ENCODE results near the gene TH.

TH gene

GRCh38 chr11:2202071-2202899 is 30.7 kb upstream of the TH start:
- H3K4me2 ChIP-seq (ENCODE audit: low read length, poor library complexity, severe bottlenecking): no peak overlapping the region
- H2BK12ac ChIP-seq (ENCODE audit: low read length in 2 of 2): no peak overlapping the region
- no peak overlapping the region for H3K27ac ChIP-seq (ENCODE audit: low read length, poor library complexity, severe bottlenecking)
- H4K8ac ChIP-seq (ENCODE audit: low read length): no peak overlapping the region
- H2BK120ac ChIP-seq (ENCODE audit: low read depth, low read length): no peak overlapping the region
- H3K9ac ChIP-seq (ENCODE audit: low read length): no peak overlapping the region
- H3K9me3 ChIP-seq (ENCODE audit: control insufficient read depth, low read length): peaks cover 2% of the 10 kb centered on the region
- H3K79me1 ChIP-seq (replicated peaks; ENCODE audit: low read length, poor library complexity, severe bottlenecking): no peaks in the 10 kb centered on the region
- H4K91ac ChIP-seq (ENCODE audit: low read length): no peak overlapping the region
- no peak overlapping the region for H2BK5ac ChIP-seq (ENCODE audit: low read depth, low read length, poor library complexity, severe bottlenecking)
- no peak overlapping the region for H3K4ac ChIP-seq (ENCODE audit: low read depth in 1 of 2, low read length in 2 of 2)
- no peak overlapping the region for H3K14ac ChIP-seq (ENCODE audit: low read length in 2 of 2)
- DNase-seq: no peak
- no peak overlapping the region for H2AFZ ChIP-seq (ENCODE audit: low read depth, low read length)
- no peak overlapping the region for H2BK15ac ChIP-seq (ENCODE audit: low read depth, poor library complexity, severe bottlenecking)
- WGBS: 77% methylated on average over 22 of the region's 29 CpGs
- peaks cover 22 to 33% of the 10 kb centered on the region in 2 experiments for H3K27me3 ChIP-seq (ENCODE audit: control insufficient read depth in 1 of 2, insufficient read depth in 1 of 2, low read length in 2 of 2)
- H3K36me3 ChIP-seq (ENCODE audit: control insufficient read depth in 1 of 2, insufficient read depth in 2 of 2, low read depth in 1 of 2, low read length in 2 of 2): peaks cover 0 to 3% of the 10 kb centered on the region in 2 experiments
- H3K23ac ChIP-seq (ENCODE audit: low read length in 2 of 2): no peak overlapping the region
- no peak overlapping the region for H2AK5ac ChIP-seq (ENCODE audit: low read length, severe bottlenecking)
- H3K18ac ChIP-seq (ENCODE audit: low read depth in 1 of 2, low read length in 2 of 2): no peak overlapping the region
- peaks cover 6% of the 10 kb centered on the region for H3K4me1 ChIP-seq (ENCODE audit: control insufficient read depth, insufficient read depth, low read depth, low read length)
- H3K4me3 ChIP-seq (ENCODE audit: insufficient read depth in 1 of 2, low read depth in 1 of 2, low read length in 2 of 2): no peak overlapping the region

- Histone ChIP-seq H2BK15ac (ENCODE audit: low read depth, poor library complexity, severe bottlenecking) (no peak overlapping the region), H3K27ac (ENCODE audit: low read length, poor library complexity, severe bottlenecking) (no peak overlapping the region), H3K23ac (ENCODE audit: low read length in 2 of 2) (no peak overlapping the region), H3K27me3 (ENCODE audit: control insufficient read depth in 1 of 2, insufficient read depth in 1 of 2, low read length in 2 of 2) (peaks cover 23 to 39% of the 10 kb centered on the region in 2 experiments), H2AFZ (ENCODE audit: low read depth, low read length) (no peak overlapping the region), H3K4me2 (ENCODE audit: low read length, poor library complexity, severe bottlenecking) (no peak overlapping the region), H3K9ac (ENCODE audit: low read length) (no peak overlapping the region), H2BK5ac (ENCODE audit: low read depth, low read length, poor library complexity, severe bottlenecking) (no peak overlapping the region), H3K9me3 (ENCODE audit: control insufficient read depth, low read length) (no peaks in the 10 kb centered on the region), H2AK5ac (ENCODE audit: low read length, severe bottlenecking) (no peak overlapping the region), H3K36me3 (ENCODE audit: control insufficient read depth in 1 of 2, insufficient read depth in 2 of 2, low read depth in 1 of 2, low read length in 2 of 2) (peaks cover 0 to 3% of the 10 kb centered on the region in 2 experiments), H3K18ac (ENCODE audit: low read depth in 1 of 2, low read length in 2 of 2) (no peak overlapping the region), H3K79me1 (replicated peaks; ENCODE audit: low read length, poor library complexity, severe bottlenecking) (no peaks in the 10 kb centered on the region), H3K4me1 (ENCODE audit: control insufficient read depth, insufficient read depth, low read depth, low read length) (peaks cover 6% of the 10 kb centered on the region), H2BK12ac (ENCODE audit: low read length in 2 of 2) (no peak overlapping the region), H2BK120ac (ENCODE audit: low read depth, low read length) (no peak overlapping the region), H4K91ac (ENCODE audit: low read length) (no peak overlapping the region), H4K8ac (ENCODE audit: low read length) (no peak overlapping the region), H3K14ac (ENCODE audit: low read length in 2 of 2) (no peak overlapping the region), H3K4ac (ENCODE audit: low read depth in 1 of 2, low read length in 2 of 2) (no peak overlapping the region), H3K4me3 (ENCODE audit: insufficient read depth in 1 of 2, low read depth in 1 of 2, low read length in 2 of 2) (no peak overlapping the region)
- 93% methylated on average over 2 of the region's 2 CpGs for WGBS
- DNase-seq: no peak
These were observed 29.9 kb upstream of the TH start for GRCh38 chr11:2201542-2201941.

GRCh38 chr11:2200957-2201519 is 29.4 kb upstream of the TH start:
- Histone ChIP-seq H3K14ac (ENCODE audit: low read length in 2 of 2) (no peak overlapping the region), H2BK5ac (ENCODE audit: low read depth, low read length, poor library complexity, severe bottlenecking) (no peak overlapping the region), H3K79me1 (replicated peaks; ENCODE audit: low read length, poor library complexity, severe bottlenecking) (no peaks in the 10 kb centered on the region), H3K27me3 (ENCODE audit: control insufficient read depth in 1 of 2, insufficient read depth in 1 of 2, low read length in 2 of 2) (peaks cover 28 to 39% of the 10 kb centered on the region in 2 experiments), H3K4me3 (ENCODE audit: insufficient read depth in 1 of 2, low read depth in 1 of 2, low read length in 2 of 2) (no peak overlapping the region), H3K4me2 (ENCODE audit: low read length, poor library complexity, severe bottlenecking) (no peak overlapping the region), H3K18ac (ENCODE audit: low read depth in 1 of 2, low read length in 2 of 2) (no peak overlapping the region), H2BK12ac (ENCODE audit: low read length in 2 of 2) (no peak overlapping the region), H3K36me3 (ENCODE audit: control insufficient read depth in 1 of 2, insufficient read depth in 2 of 2, low read depth in 1 of 2, low read length in 2 of 2) (peaks cover 0 to 3% of the 10 kb centered on the region in 2 experiments), H3K4ac (ENCODE audit: low read depth in 1 of 2, low read length in 2 of 2) (no peak overlapping the region), H4K8ac (ENCODE audit: low read length) (no peak overlapping the region), H2BK120ac (ENCODE audit: low read depth, low read length) (no peak overlapping the region), H3K4me1 (ENCODE audit: control insufficient read depth, insufficient read depth, low read depth, low read length) (peaks cover 6% of the 10 kb centered on the region), H2AFZ (ENCODE audit: low read depth, low read length) (no peak overlapping the region), H3K9me3 (ENCODE audit: control insufficient read depth, low read length) (no peaks in the 10 kb centered on the region), H2BK15ac (ENCODE audit: low read depth, poor library complexity, severe bottlenecking) (no peak overlapping the region), H4K91ac (ENCODE audit: low read length) (no peak overlapping the region), H2AK5ac (ENCODE audit: low read length, severe bottlenecking) (no peak overlapping the region), H3K9ac (ENCODE audit: low read length) (no peak overlapping the region), H3K27ac (ENCODE audit: low read length, poor library complexity, severe bottlenecking) (no peak overlapping the region), H3K23ac (ENCODE audit: low read length in 2 of 2) (no peak overlapping the region)
- WGBS: 85% methylated on average over 1 of the region's 1 CpG
- DNase-seq: no peak

- Histone ChIP-seq H2AFZ (ENCODE audit: low read depth, low read length) (no peak overlapping the region), H2AK5ac (ENCODE audit: low read length, severe bottlenecking) (no peak overlapping the region), H4K8ac (ENCODE audit: low read length) (no peak overlapping the region), H3K4me1 (ENCODE audit: control insufficient read depth, insufficient read depth, low read depth, low read length) (peaks cover 6% of the 10 kb centered on the region), H3K14ac (ENCODE audit: low read length in 2 of 2) (no peak overlapping the region), H3K36me3 (ENCODE audit: control insufficient read depth in 1 of 2, insufficient read depth in 2 of 2, low read depth in 1 of 2, low read length in 2 of 2) (peaks cover 0 to 3% of the 10 kb centered on the region in 2 experiments), H2BK12ac (ENCODE audit: low read length in 2 of 2) (no peak overlapping the region), H2BK5ac (ENCODE audit: low read depth, low read length, poor library complexity, severe bottlenecking) (no peak overlapping the region), H2BK120ac (ENCODE audit: low read depth, low read length) (no peak overlapping the region), H3K79me1 (replicated peaks; ENCODE audit: low read length, poor library complexity, severe bottlenecking) (no peaks in the 10 kb centered on the region), H3K27ac (ENCODE audit: low read length, poor library complexity, severe bottlenecking) (no peak overlapping the region), H3K23ac (ENCODE audit: low read length in 2 of 2) (no peak overlapping the region), H3K9me3 (ENCODE audit: control insufficient read depth, low read length) (no peaks in the 10 kb centered on the region), H2BK15ac (ENCODE audit: low read depth, poor library complexity, severe bottlenecking) (no peak overlapping the region), H3K4me2 (ENCODE audit: low read length, poor library complexity, severe bottlenecking) (no peak overlapping the region), H3K4me3 (ENCODE audit: insufficient read depth in 1 of 2, low read depth in 1 of 2, low read length in 2 of 2) (no peak overlapping the region), H3K9ac (ENCODE audit: low read length) (no peak overlapping the region), H4K91ac (ENCODE audit: low read length) (no peak overlapping the region), H3K4ac (ENCODE audit: low read depth in 1 of 2, low read length in 2 of 2) (no peak overlapping the region), H3K27me3 (ENCODE audit: control insufficient read depth in 1 of 2, insufficient read depth in 1 of 2, low read length in 2 of 2) (peaks cover 33 to 44% of the 10 kb centered on the region in 2 experiments), H3K18ac (ENCODE audit: low read depth in 1 of 2, low read length in 2 of 2) (no peak overlapping the region)
- DNase-seq: no peak
- 72% methylated on average over 10 of the region's 11 CpGs for WGBS
These were observed 28.9 kb upstream of the TH start for GRCh38 chr11:2200536-2200935.

Measured in mesenchymal stem cell (in vitro differentiated cells and primary cell).